T-helper 1 cell treated with Interleukin-12 subunit alpha and Interleukin-12 subunit beta and Interleukin-4 antibody, amounts not matched to agents 30 ng/mL and 1 ng/mL, for 36 hours (primary cell): ENCODE results near the gene BDKRB2. TPM values are rescaled to one million over a fixed set of nuclear protein-coding genes. Genes with fewer than 3 reads are reported as not detected.

Source experiments
- intact Hi-C: fragments of 100-400 bp; cut with micrococcal nuclease; formaldehyde crosslinking; loops from one replicate; pipeline ENCODE4 v1.15.1; 2024
- total RNA-seq: library from RNA; stranded (reverse); gene quantifications from 2 replicates; pipeline ENCODE4 v1.2.3, GENCODE V29; 2022

The BDKRB2 gene
- total RNA-seq, 1 donor from 2014 or later, result not detected

DNA sequence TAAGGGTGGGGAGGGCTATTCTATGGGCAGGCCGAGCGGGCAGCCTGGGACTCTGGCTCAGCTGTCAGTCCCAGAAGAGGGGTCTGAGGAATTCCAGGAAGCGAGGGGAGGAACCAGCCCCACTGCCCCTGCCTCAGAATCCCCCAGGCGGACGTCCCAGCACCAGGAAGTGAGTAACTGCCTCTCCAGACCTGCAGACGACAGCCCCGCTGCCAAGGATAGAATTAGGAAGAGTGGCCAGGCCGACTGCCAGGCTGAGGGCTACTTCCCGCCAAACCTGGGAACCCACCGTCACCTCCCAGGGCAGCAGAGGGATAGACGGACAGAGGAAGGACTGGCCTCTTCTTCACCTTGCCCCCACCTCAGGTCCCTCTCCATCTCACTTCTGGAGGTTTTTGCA, 6.7 kb upstream of the BDKRB2 start:
- intact Hi-C loops, result no loop called here

- intact Hi-C loops, result no loop called here
Measured at GRCh38 chr14:96198430-96199130, 6.1 kb upstream of the BDKRB2 start.

DNA sequence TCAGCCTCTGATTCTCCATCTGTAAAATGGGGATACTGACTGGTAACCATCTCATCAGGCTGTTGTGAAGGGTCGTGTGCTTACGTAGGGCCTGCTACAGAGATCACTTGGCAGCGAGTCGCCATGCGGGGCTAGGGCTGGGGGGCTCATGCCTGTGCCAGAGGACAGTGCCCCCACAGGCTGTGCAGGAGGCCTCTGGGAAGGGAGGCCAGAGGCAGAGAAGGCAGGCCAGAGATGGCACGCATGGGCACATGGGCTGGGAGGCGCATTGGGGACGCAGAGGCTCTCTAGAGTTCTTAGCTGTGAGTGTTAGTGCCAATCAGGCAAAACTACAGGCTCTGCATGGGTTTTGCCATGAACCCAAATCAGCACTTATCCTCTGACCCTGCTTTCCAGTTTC, 3.5 kb upstream of the BDKRB2 start:
- intact Hi-C loops, result no loop called here

DNA sequence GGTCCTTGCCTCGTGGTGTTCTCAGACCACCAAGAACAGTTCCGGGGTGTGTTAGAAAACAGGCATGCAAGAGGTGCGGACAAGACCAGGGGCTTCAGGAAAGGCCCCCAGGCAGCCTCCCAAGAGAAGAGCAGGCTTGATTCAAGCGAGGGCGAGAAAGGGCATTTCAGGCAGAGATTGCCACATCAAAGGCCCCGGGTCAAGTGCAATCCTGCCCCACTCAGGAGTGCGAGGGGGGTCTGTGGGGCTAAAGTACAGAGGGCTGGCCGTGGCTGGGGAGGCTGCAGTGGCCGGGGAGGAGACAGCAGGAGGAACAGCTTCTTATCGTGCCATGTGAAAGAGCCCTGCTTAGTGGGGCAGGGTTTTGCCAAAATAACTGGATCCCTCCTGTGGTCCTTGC, 2.7 kb upstream of the BDKRB2 start:
- intact Hi-C loops, result no loop called here

- intact Hi-C loops, result no loop called here
Measured at GRCh38 chr14:96202441-96203094, 2.1 kb upstream of the BDKRB2 start.

DNA sequence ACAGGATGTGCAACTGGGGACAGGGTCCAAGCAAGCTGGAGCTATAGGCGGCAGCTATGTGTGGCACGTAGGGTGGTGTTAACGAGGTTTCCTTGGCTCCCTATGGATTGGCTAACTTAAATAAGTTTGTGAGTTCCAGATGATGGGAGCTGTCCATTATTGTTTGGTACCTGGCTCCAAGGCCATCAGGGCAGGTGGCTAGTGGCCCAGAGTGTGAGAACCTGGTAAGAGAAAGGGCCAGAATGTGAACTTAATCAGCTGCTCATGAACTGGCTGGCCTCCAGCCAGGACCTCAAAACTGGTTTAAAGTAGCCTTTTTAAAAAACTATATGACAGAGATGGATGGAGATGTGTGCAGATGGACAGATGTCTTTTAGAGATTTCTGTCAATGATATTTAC, 1.5 kb upstream of the BDKRB2 start:
- intact Hi-C loops, result no loop called here

- intact Hi-C loops, result no loop called here
Measured at GRCh38 chr14:96203635-96204034, 1.0 kb upstream of the BDKRB2 start.

- intact Hi-C loops, result no loop called here
Measured at GRCh38 chr14:96205059-96205977, 679 bp downstream of the BDKRB2 start.

DNA sequence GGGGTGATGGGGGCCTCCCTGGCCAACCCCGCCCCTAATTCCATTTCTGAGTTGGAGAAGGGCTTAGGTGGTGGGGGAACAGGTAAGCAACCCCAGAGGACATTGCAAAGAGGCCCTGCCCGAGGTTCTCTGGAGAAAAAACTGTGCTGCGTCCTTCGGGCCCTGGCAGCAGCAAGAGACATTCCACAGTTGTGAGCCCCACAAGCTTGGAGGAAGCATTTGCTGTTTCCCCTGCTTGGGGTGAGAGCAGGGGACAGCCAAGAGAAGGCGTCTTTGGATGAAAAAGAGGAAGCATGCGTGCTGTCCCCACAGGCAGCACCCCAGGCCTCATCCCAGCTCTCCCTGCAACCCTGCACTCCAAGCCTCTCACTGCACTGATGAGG, 1.3 kb downstream of the BDKRB2 start:
- intact Hi-C loops, result no loop called here

DNA sequence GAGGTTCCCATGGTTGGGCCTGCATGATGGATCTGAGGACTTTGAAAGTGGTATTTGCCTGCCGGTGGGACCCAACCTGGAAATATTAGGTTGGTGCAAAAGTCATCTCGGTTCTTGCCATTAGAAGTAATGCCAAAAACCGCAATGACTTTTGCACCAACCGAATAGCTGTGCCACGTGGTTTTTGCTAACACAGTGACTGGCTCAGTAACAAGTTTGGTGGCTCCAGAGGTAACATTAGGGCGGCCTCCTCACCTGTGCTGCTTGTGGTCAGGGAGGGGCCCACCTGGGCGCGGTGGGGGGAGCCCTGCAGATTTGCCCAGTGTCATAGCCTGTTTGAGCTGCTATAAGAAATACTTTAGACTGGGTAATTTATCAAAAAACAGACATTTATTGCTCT, 1.8 kb downstream of the BDKRB2 start:
- intact Hi-C loops, result no loop called here

GRCh38 chr14:96207686-96208085, 3.0 kb downstream of the BDKRB2 start:
- intact Hi-C loops, result no loop called here

DNA sequence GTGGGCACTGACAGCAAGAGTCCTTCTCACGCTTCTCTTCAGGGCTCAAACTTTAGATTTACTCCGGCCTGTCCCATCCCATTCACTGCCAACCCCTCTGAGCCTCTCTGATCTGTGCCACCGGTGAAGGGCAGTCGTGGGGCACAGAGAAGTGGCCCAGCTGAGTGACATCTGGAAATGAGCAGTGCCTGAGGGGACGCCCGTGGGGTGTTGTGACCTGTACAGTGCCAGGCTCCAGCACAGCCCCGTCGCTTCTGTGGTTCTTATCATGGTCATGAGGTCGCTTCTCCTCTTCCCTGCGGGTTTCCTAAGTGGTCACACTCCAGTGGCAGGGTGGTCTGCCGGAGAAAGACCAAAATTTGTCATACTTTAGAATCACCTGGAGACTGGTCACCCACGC, 4.1 kb downstream of the BDKRB2 start:
- intact Hi-C loops, result no loop called here

- intact Hi-C loops, result no loop called here
Measured at GRCh38 chr14:96212140-96212539, 7.5 kb downstream of the BDKRB2 start.

- intact Hi-C loops, result no loop called here
Measured at GRCh38 chr14:96212896-96213295, 8.3 kb downstream of the BDKRB2 start.

GRCh38 chr14:96213871-96214465, 9.3 kb downstream of the BDKRB2 start:
- intact Hi-C loops, result no loop called here

- intact Hi-C loops, result no loop called here
Measured at GRCh38 chr14:96214793-96215192, 10.2 kb downstream of the BDKRB2 start.

- intact Hi-C loops, result no loop called here
Measured at GRCh38 chr14:96215452-96216244, 11.0 kb downstream of the BDKRB2 start.

DNA sequence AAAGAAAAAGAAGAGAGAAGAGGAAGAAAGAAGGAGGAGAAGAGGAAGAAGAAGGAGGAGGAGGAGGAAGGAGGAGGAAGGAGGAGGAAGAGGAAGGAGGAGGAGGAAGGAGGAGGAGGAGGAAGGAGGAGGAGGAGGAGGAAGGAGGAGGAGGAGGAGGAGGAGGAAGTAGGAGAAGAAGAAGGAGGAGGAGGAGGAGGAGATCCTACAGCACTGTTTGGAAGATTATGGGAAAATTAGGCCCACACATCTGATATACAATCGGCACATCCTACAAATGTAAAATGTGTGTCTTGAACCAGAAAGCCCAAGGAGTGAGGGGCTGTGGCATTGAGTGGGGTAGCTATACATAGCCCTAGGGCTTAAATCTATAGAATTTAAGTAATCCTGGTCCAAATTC, 12.0 kb downstream of the BDKRB2 start:
- intact Hi-C loops, result no loop called here

GRCh38 chr14:96217376-96217913, 12.8 kb downstream of the BDKRB2 start:
- intact Hi-C loops, result no loop called here

DNA sequence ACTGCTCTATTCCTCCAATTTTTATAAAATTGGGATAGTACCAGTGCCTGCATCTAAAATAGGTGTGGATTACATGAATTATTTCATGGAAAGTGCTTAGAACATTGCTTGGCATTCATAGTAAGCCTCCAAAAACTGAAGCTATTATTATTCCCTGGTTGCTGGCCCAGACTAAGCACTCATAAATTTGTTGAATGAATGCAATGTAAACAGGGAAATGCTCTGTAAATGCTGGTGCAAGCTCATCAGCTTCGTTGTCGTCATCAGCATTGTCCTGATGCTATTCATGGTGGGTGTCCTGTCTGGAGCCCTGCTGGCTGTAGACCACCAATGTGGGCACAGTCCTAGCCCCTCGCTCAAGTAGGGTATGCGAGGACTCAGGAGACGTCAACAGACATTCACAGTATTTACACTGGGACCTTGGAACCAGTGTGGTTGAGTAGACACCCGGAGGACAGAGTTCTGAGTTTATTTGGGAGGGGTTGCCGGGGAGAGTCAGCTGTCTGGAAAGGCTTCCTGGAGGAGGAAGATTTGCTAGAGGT, 16.5 kb downstream of the BDKRB2 start:
- intact Hi-C loops, result no loop called here
